Osteoblast (primary cell): Measurements from ENCODE around the gene COL4A1. TPM values are rescaled to one million over a fixed set of nuclear protein-coding genes. Genes with fewer than 3 reads are reported as not detected.

Experiments
- DNase-seq: peaks from one replicate; pipeline ENCODE4 v3.0.0; 2011; ENCODE audit warnings: low spot score, mixed read lengths; ENCODE audit not compliant: insufficient read length; ENCODE audit errors: missing footprints
- H2AFZ ChIP-seq: 2 replicates; pipeline ENCODE4 v1.6.0; 2011; ENCODE audit warnings: mild to moderate bottlenecking, low read length
- H3K27ac ChIP-seq: 2 replicates; pipeline ENCODE4 v1.5.1; 2011; ENCODE audit warnings: mild to moderate bottlenecking, low read depth, low read length, moderate library complexity
- H3K27me3 ChIP-seq: 2 replicates; pipeline ENCODE4 v1.6.0; 2012; ENCODE audit warnings: mild to moderate bottlenecking, control low read depth, inconsistent platforms, low read length, moderate library complexity; ENCODE audit not compliant: insufficient read depth
- H3K36me3 ChIP-seq: 2 replicates; pipeline ENCODE4 v1.5.1; 2011; ENCODE audit warnings: mild to moderate bottlenecking, low read length, control low read depth, moderate library complexity; ENCODE audit not compliant: insufficient read depth
- H3K4me1 ChIP-seq: 2 replicates; pipeline ENCODE4 v1.5.1; 2011; ENCODE audit warnings: mild to moderate bottlenecking, low read length, control low read depth, moderate library complexity; ENCODE audit not compliant: insufficient read depth
- H3K4me2 ChIP-seq: 2 replicates; pipeline ENCODE4 v1.6.0; 2011; ENCODE audit warnings: mild to moderate bottlenecking, low read length; ENCODE audit not compliant: insufficient read depth
- H3K4me3 ChIP-seq: fragments of 200-600 bp; sonication (generic); 3 replicates; pipeline ENCODE4 v1.5.1; 2012; ENCODE audit warnings: mild to moderate bottlenecking, low read length, inconsistent platforms; ENCODE audit not compliant: insufficient read depth
- H3K79me2 ChIP-seq: 2 replicates; pipeline ENCODE4 v1.6.0; 2012; ENCODE audit warnings: mild to moderate bottlenecking, low read length, control low read depth, inconsistent platforms; ENCODE audit not compliant: insufficient read depth
- H3K9me3 ChIP-seq: 2 replicates; pipeline ENCODE4 v1.5.1; 2011; ENCODE audit warnings: low read depth, low read length, control low read depth
- H4K20me1 ChIP-seq: 2 replicates; pipeline ENCODE4 v1.6.0; 2012; ENCODE audit warnings: mild to moderate bottlenecking, low read length, control low read depth; ENCODE audit not compliant: insufficient read depth
- total RNA-seq: library from RNA; depleted of rRNA; stranded (reverse); fragments of >200 nt; gene quantifications from 2 replicates; pipeline ENCODE4 v1.2.3, GENCODE V29; 2012
- TF ChIP-seq, protein P1 (sequence below): IDR thresholded peaks from 2 replicates; pipeline ENCODE4 v1.5.1; 2011; ENCODE audit warnings: mild to moderate bottlenecking, low read depth, low read length, moderate library complexity; ENCODE audit errors: extremely low read depth

The COL4A1 gene
- total RNA-seq, 1 donor: 412 TPM

DNA sequence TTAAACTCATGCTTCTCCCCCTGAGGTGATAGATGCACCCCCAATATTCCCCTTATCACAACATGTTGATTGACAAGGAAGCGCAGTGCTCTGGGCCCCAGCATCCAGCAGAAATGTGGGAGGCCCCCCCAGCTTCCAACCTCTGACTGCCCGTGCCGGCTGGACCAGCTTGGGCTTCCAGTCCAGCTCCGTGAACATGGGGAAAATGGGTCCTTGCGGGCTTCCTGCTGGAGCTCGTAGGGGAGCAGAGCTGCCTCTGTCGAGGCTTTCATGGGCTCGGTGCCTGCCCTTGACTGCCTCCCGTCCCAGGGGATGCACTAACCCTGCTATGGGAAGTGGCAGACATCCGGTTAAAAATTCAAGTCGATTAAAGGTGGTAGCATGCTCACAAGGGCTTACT, 188.9 kb downstream of the COL4A1 start:
- H3K27me3 ChIP-seq: no peaks in the 10 kb centered on the region
- H3K4me1 ChIP-seq: peaks cover 20% of the 10 kb centered on the region
- H2AFZ ChIP-seq: no peak overlapping the region
- H4K20me1 ChIP-seq: no peaks in the 10 kb centered on the region
- TF ChIP-seq, protein P1, sequence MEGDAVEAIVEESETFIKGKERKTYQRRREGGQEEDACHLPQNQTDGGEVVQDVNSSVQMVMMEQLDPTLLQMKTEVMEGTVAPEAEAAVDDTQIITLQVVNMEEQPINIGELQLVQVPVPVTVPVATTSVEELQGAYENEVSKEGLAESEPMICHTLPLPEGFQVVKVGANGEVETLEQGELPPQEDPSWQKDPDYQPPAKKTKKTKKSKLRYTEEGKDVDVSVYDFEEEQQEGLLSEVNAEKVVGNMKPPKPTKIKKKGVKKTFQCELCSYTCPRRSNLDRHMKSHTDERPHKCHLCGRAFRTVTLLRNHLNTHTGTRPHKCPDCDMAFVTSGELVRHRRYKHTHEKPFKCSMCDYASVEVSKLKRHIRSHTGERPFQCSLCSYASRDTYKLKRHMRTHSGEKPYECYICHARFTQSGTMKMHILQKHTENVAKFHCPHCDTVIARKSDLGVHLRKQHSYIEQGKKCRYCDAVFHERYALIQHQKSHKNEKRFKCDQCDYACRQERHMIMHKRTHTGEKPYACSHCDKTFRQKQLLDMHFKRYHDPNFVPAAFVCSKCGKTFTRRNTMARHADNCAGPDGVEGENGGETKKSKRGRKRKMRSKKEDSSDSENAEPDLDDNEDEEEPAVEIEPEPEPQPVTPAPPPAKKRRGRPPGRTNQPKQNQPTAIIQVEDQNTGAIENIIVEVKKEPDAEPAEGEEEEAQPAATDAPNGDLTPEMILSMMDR: no peak
- no peaks in the 10 kb centered on the region for H3K36me3 ChIP-seq
- no peak overlapping the region for H3K4me3 ChIP-seq
- no peaks in the 10 kb centered on the region for H3K9me3 ChIP-seq
- H3K27ac ChIP-seq: no peak overlapping the region
- H3K79me2 ChIP-seq: no peaks in the 10 kb centered on the region
- no peak for DNase-seq
- no peak overlapping the region for H3K4me2 ChIP-seq

GRCh38 chr13:110116072-110116487, 190.9 kb downstream of the COL4A1 start:
- TF ChIP-seq, protein P1: peak; percentile 73
- H3K9me3 ChIP-seq: no peaks in the 10 kb centered on the region
- no peak overlapping the region for H3K4me3 ChIP-seq
- H3K4me1 ChIP-seq: peaks cover 19% of the 10 kb centered on the region
- no peaks in the 10 kb centered on the region for H4K20me1 ChIP-seq
- DNase-seq: peak; percentile 95
- no peaks in the 10 kb centered on the region for H3K36me3 ChIP-seq
- no peak overlapping the region for H2AFZ ChIP-seq
- H3K27me3 ChIP-seq: no peaks in the 10 kb centered on the region
- H3K27ac ChIP-seq: no peak overlapping the region
- no peak overlapping the region for H3K4me2 ChIP-seq
- no peaks in the 10 kb centered on the region for H3K79me2 ChIP-seq

GRCh38 chr13:110115591-110115990, 191.4 kb downstream of the COL4A1 start:
- Histone ChIP-seq H3K27ac (no peak overlapping the region), H4K20me1 (no peaks in the 10 kb centered on the region), H2AFZ (no peak overlapping the region), H3K79me2 (no peaks in the 10 kb centered on the region), H3K27me3 (no peaks in the 10 kb centered on the region), H3K4me3 (no peak overlapping the region), H3K4me1 (peaks cover 19% of the 10 kb centered on the region), H3K4me2 (no peak overlapping the region), H3K9me3 (no peaks in the 10 kb centered on the region), H3K36me3 (no peaks in the 10 kb centered on the region)
- TF ChIP-seq, protein P1: no peak
- no peak for DNase-seq

GRCh38 chr13:110114316-110114715, 192.6 kb downstream of the COL4A1 start:
- Histone ChIP-seq H4K20me1 (no peaks in the 10 kb centered on the region), H2AFZ (no peak overlapping the region), H3K27me3 (no peaks in the 10 kb centered on the region), H3K36me3 (no peaks in the 10 kb centered on the region), H3K4me3 (no peak overlapping the region), H3K4me2 (no peak overlapping the region), H3K79me2 (no peaks in the 10 kb centered on the region), H3K27ac (no peak overlapping the region), H3K4me1 (peaks cover 30% of the 10 kb centered on the region), H3K9me3 (no peaks in the 10 kb centered on the region)
- no peak for DNase-seq
- TF ChIP-seq, protein P1: no peak
